K562 (cell line): Measurements from ENCODE around the gene SIK3. TPM values are rescaled to one million over a fixed set of nuclear protein-coding genes. Genes with fewer than 3 reads are reported as not detected.

Experiments used
- DNMT1 ChIP-seq: fragments of 450-650 bp; IDR thresholded peaks from 2 replicates; pipeline ENCODE4 v1.6.1; 2016; ENCODE audit warnings: antibody characterized with exemption, mild to moderate bottlenecking
- GATAD2A ChIP-seq: fragments of 450-650 bp; IDR thresholded peaks from 2 replicates; pipeline ENCODE4 v1.6.1; 2017
- MGA ChIP-seq: fragments of 450-650 bp; IDR thresholded peaks from 2 replicates; pipeline ENCODE4 v1.6.1; 2016; ENCODE audit warnings: mild to moderate bottlenecking, moderate library complexity
- MXI1 ChIP-seq: IDR thresholded peaks from 2 replicates; pipeline ENCODE4 v1.6.1; 2011; ENCODE audit warnings: low read depth, mild to moderate bottlenecking, improper control_type of control experiment, low read length
- NUFIP1 ChIP-seq: fragments of 450-650 bp; IDR thresholded peaks from 2 replicates; pipeline ENCODE4 v1.6.1; 2018; ENCODE audit not compliant: partially characterized antibody
- ZC3H4 ChIP-seq: sonication (generic); formaldehyde crosslinking; IDR thresholded peaks from 2 replicates; pipeline ENCODE4 v1.9.0; 2021; ENCODE audit warnings: missing genetic modification reagents, borderline replicate concordance
- polyA plus RNA-seq, 8 experiments: library from polyadenylated mRNA; depleted of rRNA in 4 of 8; stranded (reverse) in 5 of 8; unstranded in 3 of 8; fragments of >200 nt; fragmentation: Nextera tagmentation in 2 of 8; fragmentation: Illumina TruSeq in 1 of 8; extraction: Ambion mirVana in 2 of 8; extraction: Trizol in 1 of 8; gene quantifications; 2 replicates each; pipeline versions ENCODE4 v1.2.1 to v1.2.3, GENCODE V29; 2011 to 2014; ENCODE audit warnings: inconsistent platforms in 1 of 8, missing spikeins in 1 of 8
- total RNA-seq, 7 experiments: library from RNA; depleted of rRNA in 6 of 7; stranded (reverse); fragments of >200 nt in 6 of 7; fragmentation: Illumina TruSeq in 2 of 7; extraction: Trizol in 2 of 7; gene quantifications; 2 replicates each; pipeline versions ENCODE4 v1.2.1 to v1.2.3, GENCODE V29; 2011 to 2021; ENCODE audit warnings: low replicate concordance in 1 of 7

Gene SIK3
- total and polyA plus RNA-seq, 9 of the 15 experiments (the other 6 are each of a cell fraction or from before 2014, with no cell fraction given): 1.6 to 21.6 (median 8.0) TPM

- TF ChIP-seq MGA (no peak), NUFIP1 (no peak), MXI1 (no peak), DNMT1 (no peak), ZC3H4 (no peak), GATAD2A (no peak)
Measured at GRCh38 chr11:116928102-116928777, 170.0 kb downstream of the SIK3 start (continued).
